SK-N-SH (cell line): ENCODE results near the gene MAPRE3. TPM values are rescaled to one million over a fixed set of nuclear protein-coding genes. Genes with fewer than 3 reads are reported as not detected.

Experiments used
- CTCF ChIA-PET: fragments of 300-600, 350-600 bp; formaldehyde crosslinking; extraction: SDS; loops from one replicate; lab custom pipeline; 2021; lab: Yijun Ruan, JAX
- POLR2A ChIA-PET: fragments of 350-600 bp; sonication (Branson Sonifier 250); formaldehyde crosslinking; extraction: SDS; loops from one replicate; lab custom pipeline; 2020; ENCODE audit warnings: antibody characterized with exemption, inconsistent platforms; lab: Yijun Ruan, JAX
- DNase-seq: peaks from one replicate; pipeline ENCODE4 v3.0.0; 2012
- H2AFZ ChIP-seq: fragments of 200-600 bp; sonication (generic); 2 replicates; pipeline ENCODE4 v1.8.1; 2016; ENCODE audit warnings: antibody characterized with exemption, mild to moderate bottlenecking, low read depth
- H3F3A ChIP-seq: fragments of 200-600 bp; sonication (generic); replicated peaks from 2 replicates; pipeline ENCODE3; 2016; ENCODE audit warnings: antibody characterized with exemption, mild to moderate bottlenecking; ENCODE audit not compliant: insufficient read depth
- H3K27ac ChIP-seq, 2 experiments: fragments of 200-500 bp in 1 of 2; fragments of 200-600 bp in 1 of 2; sonication (Bioruptor generic) in 1 of 2; sonication (generic), shearing (Covaris generic) in 1 of 2; 2 replicates each; pipeline versions ENCODE4 v1.5.1 to v1.6.1; 2014 to 2016; ENCODE audit warnings: low read depth in 2 of 2, inconsistent platforms in 1 of 2, low read length in 1 of 2, mild to moderate bottlenecking in 1 of 2, mixed read lengths in 1 of 2
- H3K27me3 ChIP-seq: fragments of 200-600 bp; sonication (generic), shearing (Covaris generic); 2 replicates; pipeline ENCODE4 v1.6.1; 2016; ENCODE audit warnings: mixed run types; ENCODE audit not compliant: insufficient read depth
- H3K36me3 ChIP-seq, 2 experiments: fragments of 200-500 bp in 1 of 2; fragments of 200-600 bp in 1 of 2; sonication (Bioruptor generic) in 1 of 2; sonication (generic) in 1 of 2; replicated peaks in 1 of 2; 2 replicates each; pipeline versions ENCODE3 to v1.5.1; 2014 to 2016; ENCODE audit warnings: low read length in 1 of 2, mild to moderate bottlenecking in 1 of 2; ENCODE audit not compliant: insufficient read depth in 2 of 2, control insufficient read depth in 1 of 2
- H3K4me1 ChIP-seq, 2 experiments: fragments of 200-500 bp in 1 of 2; fragments of 200-600 bp in 1 of 2; sonication (Bioruptor generic) in 1 of 2; sonication (generic), shearing (Covaris generic) in 1 of 2; 2 replicates each; pipeline versions ENCODE4 v1.5.1 to v1.6.1; 2014 to 2016; ENCODE audit warnings: low read depth in 1 of 2, low read length in 1 of 2, mixed run types in 1 of 2; ENCODE audit not compliant: insufficient read depth in 2 of 2, control insufficient read depth in 1 of 2
- H3K4me2 ChIP-seq: fragments of 200-600 bp; sonication (generic), shearing (Covaris generic); 2 replicates; pipeline ENCODE4 v1.6.1; 2017; ENCODE audit warnings: mixed run types
- H3K4me3 ChIP-seq, 2 experiments: fragments of 200-500 bp in 1 of 2; fragments of 200-600 bp in 1 of 2; sonication (Bioruptor generic) in 1 of 2; sonication (generic), shearing (Covaris generic) in 1 of 2; 2 replicates each; pipeline versions ENCODE4 v1.5.1 to v1.8.1; 2014 to 2016; ENCODE audit warnings: low read depth in 2 of 2, inconsistent platforms in 1 of 2, low read length in 1 of 2, mild to moderate bottlenecking in 1 of 2, mixed read lengths in 1 of 2, moderate library complexity in 1 of 2
- H3K79me2 ChIP-seq: fragments of 200-600 bp; sonication (generic); 2 replicates; pipeline ENCODE4 v1.8.1; 2017; ENCODE audit warnings: mild to moderate bottlenecking; ENCODE audit not compliant: insufficient read depth
- H3K9ac ChIP-seq: fragments of 200-600 bp; sonication (generic); 2 replicates; pipeline ENCODE4 v1.6.1; 2017; ENCODE audit warnings: mixed run types
- H3K9me2 ChIP-seq: fragments of 200-600 bp; sonication (generic); 2 replicates; pipeline ENCODE4 v1.6.1; 2017; ENCODE audit warnings: mixed run types
- H3K9me3 ChIP-seq: fragments of 200-600 bp; sonication (generic); 2 replicates; pipeline ENCODE4 v1.6.1; 2017; ENCODE audit warnings: mixed run types, mild to moderate bottlenecking, moderate library complexity
- H4K20me1 ChIP-seq: fragments of 200-600 bp; sonication (generic); 2 replicates; pipeline ENCODE4 v1.6.1; 2017; ENCODE audit warnings: mild to moderate bottlenecking, mixed run types; ENCODE audit not compliant: insufficient read depth
- CTCF ChIP-seq: fragments of 200-600 bp; sonication (generic); IDR thresholded peaks from 2 replicates; pipeline ENCODE4 v1.6.1; 2017; ENCODE audit warnings: antibody characterized with exemption, mild to moderate bottlenecking, moderate library complexity
- ELF1 ChIP-seq: IDR thresholded peaks from 2 replicates; pipeline ENCODE4 v1.4.0; 2012
- EP300 ChIP-seq, 2 experiments: IDR thresholded peaks; 2 replicates each; pipeline versions ENCODE4 v1.4.0 to v1.6.1; 2012; ENCODE audit warnings: borderline replicate concordance in 1 of 2, low read depth in 1 of 2, low read length in 1 of 2
- FOXJ3 ChIP-seq: sonication (generic); formaldehyde crosslinking; IDR thresholded peaks from 2 replicates; pipeline ENCODE4 v1.5.1; 2020; ENCODE audit warnings: mild to moderate bottlenecking, missing genetic modification reagents
- FOXM1 ChIP-seq: IDR thresholded peaks from 2 replicates; pipeline ENCODE4 v1.4.0; 2012; ENCODE audit warnings: low read depth, mild to moderate bottlenecking
- GABPA ChIP-seq: IDR thresholded peaks from 2 replicates; pipeline ENCODE4 v1.4.0; 2012; ENCODE audit warnings: low read depth, mild to moderate bottlenecking
- IRF3 ChIP-seq: fragments of 150-350 bp; IDR thresholded peaks from 2 replicates; pipeline ENCODE4 v1.6.1; 2016; ENCODE audit warnings: mild to moderate bottlenecking, low read depth, low read length
- JUND ChIP-seq: IDR thresholded peaks from 2 replicates; pipeline ENCODE4 v1.4.0; 2012
- MAX ChIP-seq: IDR thresholded peaks from 2 replicates; pipeline ENCODE4 v1.4.0; 2012; ENCODE audit warnings: low read depth
- MEF2A ChIP-seq: IDR thresholded peaks from 2 replicates; pipeline ENCODE4 v1.4.0; 2012; ENCODE audit warnings: low read depth, borderline replicate concordance
- NRF1 ChIP-seq: IDR thresholded peaks from 2 replicates; pipeline ENCODE4 v1.6.1; 2012; ENCODE audit warnings: low read depth, mild to moderate bottlenecking, low read length
- PBX3 ChIP-seq: IDR thresholded peaks from 2 replicates; pipeline ENCODE4; 2012
- POLR2AphosphoS5 ChIP-seq: IDR thresholded peaks from 2 replicates; pipeline ENCODE4 v1.6.1; 2012; ENCODE audit warnings: low read depth, low read length
- RCOR1 ChIP-seq: fragments of 150-350 bp; IDR thresholded peaks from 2 replicates; pipeline ENCODE4 v1.6.1; 2017; ENCODE audit warnings: antibody characterized with exemption, low read length
- RFX5 ChIP-seq: IDR thresholded peaks from 2 replicates; pipeline ENCODE4 v1.6.1; 2012; ENCODE audit warnings: mild to moderate bottlenecking, improper control_type of control experiment, low read length
- RXRA ChIP-seq: IDR thresholded peaks from 2 replicates; pipeline ENCODE4 v1.4.0; 2012; ENCODE audit warnings: low read depth, mild to moderate bottlenecking, borderline replicate concordance
- SIN3A ChIP-seq: IDR thresholded peaks from 2 replicates; pipeline ENCODE4 v1.6.1; 2012; ENCODE audit warnings: low read depth, mild to moderate bottlenecking, low read length, moderate library complexity, borderline replicate concordance
- TAF1 ChIP-seq: IDR thresholded peaks from 2 replicates; pipeline ENCODE4 v1.6.1; 2012; ENCODE audit warnings: low read depth, mild to moderate bottlenecking, low read length, moderate library complexity, borderline replicate concordance
- TCF12 ChIP-seq: IDR thresholded peaks from 2 replicates; pipeline ENCODE4 v1.4.0; 2012
- TEAD4 ChIP-seq: IDR thresholded peaks from 2 replicates; pipeline ENCODE4 v1.4.0; 2012; ENCODE audit warnings: mild to moderate bottlenecking, borderline replicate concordance; ENCODE audit not compliant: insufficient read depth
- USF2 ChIP-seq: fragments of 150-350 bp; IDR thresholded peaks from 2 replicates; pipeline ENCODE4 v1.6.1; 2017; ENCODE audit warnings: antibody characterized with exemption, low read length, low read depth, borderline replicate concordance
- ZBTB33 ChIP-seq: IDR thresholded peaks from 2 replicates; pipeline ENCODE4 v1.4.0; 2012; ENCODE audit warnings: low read depth, borderline replicate concordance
- WGBS: methylation state at CpG from one replicate; pipeline ENCODE4 v1.1.6; 2017; ENCODE audit warnings: low lambda C conversion rate; 5-methylcytosine and 5-hydroxymethylcytosine counted together
- polyA plus RNA-seq, 3 experiments: library from polyadenylated mRNA; depleted of rRNA; stranded (reverse); fragments of >200 nt; gene quantifications; 2 replicates each; pipeline ENCODE4 v1.2.3, GENCODE V29; 2012

MAPRE3 gene
- polyA plus RNA-seq, 1 of the 3 experiments (the other 2 are of a cell fraction), result 24.4 TPM

GRCh38 chr2:27032495-27033252 lies 62.2 kb downstream of the MAPRE3 start, which contains the start of gene TMEM214:
TMEM214 (plus strand) TSS chr2:27032965; CDS start chr2:27033016, 51 bp downstream.
- DNase-seq, result peak; percentile 99
- Histone ChIP-seq H3F3A (no peaks in the 10 kb centered on the region), H3K27ac (peak within 1 kb of the TSS; percentile 54 to 75; a peak in 2 of 4 replicates), H2AFZ (peak within 1 kb of the TSS; percentile 95), H3K36me3 (peaks cover 28 to 32% of the 10 kb centered on the region in 2 experiments), H3K4me3 (peak within 1 kb of the TSS; percentile 87 to 95), H3K9me2 (no peaks in the 10 kb centered on the region), H3K9ac (peak within 1 kb of the TSS; percentile 92), H4K20me1 (no peaks in the 10 kb centered on the region; the same call in 1 of the 2 replicates), H3K79me2 (peaks cover 60% of the 10 kb centered on the region), H3K27me3 (no peaks in the 10 kb centered on the region), H3K4me1 (peaks cover 8 to 17% of the 10 kb centered on the region in 2 experiments; a peak in 3 of 4 replicates), H3K4me2 (peak within 1 kb of the TSS; percentile 98), H3K9me3 (no peaks in the 10 kb centered on the region)
- under 1% methylated on average over 49 of the region's 76 CpGs for WGBS
- ChIA-PET CTCF (interaction anchor here (1.0 to 33.3 kb wide), 12 partner anchors 10 to 247 kb away, joined by 3 to 1017 read pairs (median 6); partner anchors contain the start of genes AGBL5, EMILIN1, KHK and MAPRE3), POLR2A (interaction anchor here (1.2 to 3.0 kb wide), 5 partner anchors 10 to 54 kb away, joined by 3 to 16 read pairs (median 6); partner anchors contain the start of genes AGBL5, KHK and OST4)
- 0 out of 2 replicates have a peak, but pooled peaks have one; percentile 36 for TF ChIP-seq PBX3
- peak; percentile 54; the same call in 1 of the 2 replicates for TF ChIP-seq GABPA
- no peak for TF ChIP-seq MAX
- TF ChIP-seq JUND, result no peak
- no peak for TF ChIP-seq RFX5
- TF ChIP-seq TAF1, result peak; percentile 76
- TF ChIP-seq MEF2A, result no peak
- peak; percentile 90; the same call in 1 of the 2 replicates for TF ChIP-seq SIN3A
- peak; percentile 54 for TF ChIP-seq NRF1
- TF ChIP-seq TEAD4, result no peak
- TF ChIP-seq IRF3, result no peak
- no peak for TF ChIP-seq TCF12
- no peak for TF ChIP-seq RXRA
- TF ChIP-seq ZBTB33, result peak; percentile 45
- TF ChIP-seq ELF1, result peak; percentile 62
- TF ChIP-seq USF2, result no peak
- TF ChIP-seq RCOR1, result 0 out of 2 replicates have a peak, but pooled peaks have one; percentile 55
- no peak for TF ChIP-seq FOXJ3 (CRISPR knock-in tag)
- no peak for TF ChIP-seq CTCF
- no peak for TF ChIP-seq FOXM1
- TF ChIP-seq EP300 (IDR thresholded peaks at IDR 0.05; ENCODE audit: borderline replicate concordance in 1 of 2, low read depth in 1 of 2, low read length in 1 of 2), result no peak
- peak; percentile 85 for TF ChIP-seq POLR2AphosphoS5
